CD14-positive monocyte (primary cell): ENCODE results near the gene CCDC142. TPM values are rescaled to one million over a fixed set of nuclear protein-coding genes. Genes with fewer than 3 reads are reported as not detected.
"Not testable (repeated sequence)": the region's sequence is repeated elsewhere in the genome, so short reads cannot be mapped to it uniquely, and the experiment has no call there.

ENCODE experiments used
- DNase-seq, 3 donors: peaks; one replicate each; pipeline ENCODE4 v3.0.0-alpha.2; 2011 to 2022
- H2AFZ ChIP-seq: 2 replicates; pipeline ENCODE4 v1.6.0; 2012; ENCODE audit warnings: mild to moderate bottlenecking, low read depth, low read length, inconsistent platforms; ENCODE audit not compliant: insufficient read depth, poor library complexity, severe bottlenecking
- H3K27ac ChIP-seq, 2 donors: 1 replicate in 1 of 2; 2 replicates in 1 of 2; pipeline ENCODE4 v1.5.1; 2012 to 2013; ENCODE audit warnings: low read length in 2 of 2, control low read depth in 1 of 2, inconsistent platforms in 1 of 2, low read depth in 1 of 2, mild to moderate bottlenecking in 1 of 2
- H3K27me3 ChIP-seq, 2 donors: one replicate each; pipeline versions ENCODE4 v1.6.0 to v1.6.1; 2011 to 2013; ENCODE audit warnings: low read length in 2 of 2; ENCODE audit not compliant: control insufficient read depth in 2 of 2, insufficient read depth in 2 of 2
- H3K36me3 ChIP-seq, 2 donors: replicated peaks in 1 of 2; 1 replicate in 1 of 2; 2 replicates in 1 of 2; pipeline versions ENCODE4 v1.5.1 to v1.6.1; 2012 to 2013; ENCODE audit warnings: low read length in 2 of 2, control low read depth in 1 of 2, inconsistent platforms in 1 of 2, mild to moderate bottlenecking in 1 of 2; ENCODE audit not compliant: insufficient read depth in 2 of 2, control insufficient read depth in 1 of 2
- H3K4me1 ChIP-seq, 2 donors: 1 replicate in 1 of 2; 2 replicates in 1 of 2; pipeline versions ENCODE4 v1.5.1 to v1.6.1; 2012 to 2013; ENCODE audit warnings: low read length in 2 of 2, control low read depth in 1 of 2, inconsistent platforms in 1 of 2, mild to moderate bottlenecking in 1 of 2, moderate library complexity in 1 of 2; ENCODE audit not compliant: insufficient read depth in 2 of 2, control insufficient read depth in 1 of 2
- H3K4me2 ChIP-seq: replicated peaks from 2 replicates; pipeline ENCODE3; 2012; ENCODE audit warnings: low read length, moderate library complexity, mild to moderate bottlenecking; ENCODE audit not compliant: poor library complexity, severe bottlenecking; ENCODE audit errors: extremely low read depth
- H3K4me3 ChIP-seq, 3 experiments: fragments of 200-600 bp in 1 of 3; sonication (generic) in 1 of 3; replicated peaks in 1 of 3; 1 replicate in 2 of 3; 2 replicates in 1 of 3; pipeline ENCODE4 v1.5.1; 2011 to 2013; ENCODE audit warnings: low read length in 3 of 3, mild to moderate bottlenecking in 3 of 3, control low read depth in 2 of 3, low read depth in 2 of 3, inconsistent platforms in 1 of 3, moderate library complexity in 1 of 3
- H3K79me2 ChIP-seq: 2 replicates; pipeline ENCODE4 v1.6.0; 2012; ENCODE audit warnings: mild to moderate bottlenecking, control low read depth, inconsistent platforms, low read length, moderate library complexity; ENCODE audit not compliant: insufficient read depth
- H3K9ac ChIP-seq: 2 replicates; pipeline ENCODE4 v1.6.0; 2017; ENCODE audit warnings: low read length, mild to moderate bottlenecking; ENCODE audit not compliant: insufficient read depth, poor library complexity, severe bottlenecking
- H3K9me3 ChIP-seq, 2 donors: replicated peaks in 1 of 2; 1 replicate in 1 of 2; 2 replicates in 1 of 2; pipeline versions ENCODE4 v1.5.1 to v1.6.1; 2012 to 2013; ENCODE audit warnings: low read length in 2 of 2, control low read depth in 1 of 2; ENCODE audit not compliant: control insufficient read depth in 1 of 2, insufficient read depth in 1 of 2
- H4K20me1 ChIP-seq: 2 replicates; pipeline ENCODE4 v1.6.0; 2012; ENCODE audit warnings: mild to moderate bottlenecking, low read length, control low read depth, moderate library complexity; ENCODE audit not compliant: insufficient read depth
- H3K27ac Mint-ChIP-seq, 7 donors: one replicate each; pipeline ENCODE4 v1.8.0; 2020; ENCODE audit warnings: mild to moderate bottlenecking in 7 of 7, mixed read lengths in 7 of 7, moderate library complexity in 6 of 7, inconsistent platforms in 2 of 7
- H3K27me3 Mint-ChIP-seq, 3 donors: one replicate each; pipeline ENCODE4 v1.8.0; 2021 to 2022; ENCODE audit warnings: low read depth in 3 of 3, mild to moderate bottlenecking in 3 of 3, mixed read lengths in 3 of 3, moderate library complexity in 3 of 3, inconsistent platforms in 1 of 3
- H3K36me3 Mint-ChIP-seq, 2 donors: one replicate each; pipeline ENCODE4 v1.8.0; 2020; ENCODE audit warnings: mixed read lengths in 2 of 2, inconsistent platforms in 1 of 2, mild to moderate bottlenecking in 1 of 2
- H3K4me1 Mint-ChIP-seq: one replicate; pipeline ENCODE4 v1.8.0; 2020; ENCODE audit warnings: mild to moderate bottlenecking, mixed read lengths
- H3K4me3 Mint-ChIP-seq, 2 donors: one replicate each; pipeline ENCODE4 v1.8.0; 2020; ENCODE audit warnings: mild to moderate bottlenecking in 2 of 2, mixed read lengths in 2 of 2, moderate library complexity in 1 of 2
- H3K9me3 Mint-ChIP-seq, 7 donors: one replicate each; pipeline ENCODE4 v1.8.0; 2020 to 2022; ENCODE audit warnings: mixed read lengths in 7 of 7, mild to moderate bottlenecking in 6 of 7, moderate library complexity in 6 of 7, inconsistent platforms in 2 of 7
- CTCF ChIP-seq: fragments of 200-600 bp; IDR thresholded peaks from one replicate; pipeline ENCODE4 v1.8.0; 2022; ENCODE audit warnings: antibody characterized with exemption, mild to moderate bottlenecking
- whole genome bisulfite sequencing: methylation state at CpG from one replicate; pipeline ENCODE4 v1.1.5; 2013; ENCODE audit warnings: missing lambda C conversion rate; ENCODE audit not compliant: insufficient coverage; 5-methylcytosine and 5-hydroxymethylcytosine counted together
- intact Hi-C, 2 donors: fragments of 100-400 bp; cut with micrococcal nuclease; formaldehyde crosslinking; loops; one replicate each; pipeline versions ENCODE4 v1.15.0 to v1.15.1; 2023
- polyA plus RNA-seq, 3 donors: library from polyadenylated mRNA; depleted of rRNA in 1 of 3; unstranded in 2 of 3; stranded (reverse) in 1 of 3; fragments of 300-500 nt in 2 of 3; fragments of >200 nt in 1 of 3; fragmentation: Illumina TruSeq in 2 of 3; gene quantifications; 1 replicate in 2 of 3; 2 replicates in 1 of 3; pipeline ENCODE4 v1.2.3, GENCODE V29; 2012 to 2021

Gene CCDC142
- polyA plus RNA-seq, 3 donors: 2.2 to 15.8 (median 3.7) TPM

- intact Hi-C loops: no loop called here
- no CpG with 5 or more reads among the region's 2 CpGs for WGBS
- no peak overlapping the region for H3K9ac ChIP-seq
Measured at GRCh38 chr2:74486141-74486540, 3.3 kb upstream of the CCDC142 start.

GRCh38 chr2:74483675-74484164 is 922 bp upstream of the CCDC142 start:
- not testable (repeated sequence) for H3K9me3 Mint-ChIP-seq, H3K27me3 Mint-ChIP-seq, H3K9me3 ChIP-seq, H3K27me3 ChIP-seq, DNase-seq
- Mint-ChIP-seq H3K4me1 (peaks cover 29% of the 10 kb centered on the region), H3K27ac (peak overlapping the region in 3 of 7 donors; percentile 64 to 100 (median 99)), H3K36me3 (peaks cover 34 to 53% of the 10 kb centered on the region in 2 donors), H3K4me3 (peak overlapping the region; percentile 100)
- Histone ChIP-seq H3K4me1 (peaks cover 24 to 32% of the 10 kb centered on the region in 2 donors), H3K4me2 (peak overlapping the region; percentile 95), H3K4me3 (peak overlapping the region in 2 of 3 experiments; percentile 86 to 94), H3K27ac (peak overlapping the region in 1 of 2 donors; percentile 90), H3K79me2 (peaks cover 49% of the 10 kb centered on the region), H3K36me3 (peaks cover 18 to 47% of the 10 kb centered on the region in 2 donors), H3K9ac (peak overlapping the region; percentile 76), H4K20me1 (peaks cover 20% of the 10 kb centered on the region), H2AFZ (peak overlapping the region; percentile 98)
- intact Hi-C loops: loop anchor here (2.0 to 5.0 kb wide), 5 partner anchors 29 to 103 kb away; partner anchors contain the start of genes AUP1 (in 2 of the 2), HTRA2 (in 2 of the 2), DQX1 (in 1 of the 2) and INO80B (in 1 of the 2)
- WGBS: 87% methylated on average over 9 of the region's 19 CpGs

More at GRCh38 chr2:74486141-74486540, 3.3 kb upstream of the CCDC142 start:
- Histone ChIP-seq H3K79me2 (peaks cover 34% of the 10 kb centered on the region), H4K20me1 (peaks cover 11% of the 10 kb centered on the region), H2AFZ (no peak overlapping the region), H3K4me2 (no peak overlapping the region), H3K27ac (no peak overlapping the region), H3K4me3 (no peak overlapping the region), H3K27me3 (no peaks in the 10 kb centered on the region), H3K36me3 (peaks cover 32 to 54% of the 10 kb centered on the region in 2 donors), H3K4me1 (peaks cover 19 to 25% of the 10 kb centered on the region in 2 donors), H3K9me3 (no peaks in the 10 kb centered on the region)
- Mint-ChIP-seq H3K27ac (peak overlapping the region in 1 of 7 donors; percentile 10), H3K36me3 (peaks cover 40 to 53% of the 10 kb centered on the region in 2 donors), H3K4me1 (peaks cover 17% of the 10 kb centered on the region), H3K27me3 (peaks cover 0 to 2% (median 0%) of the 10 kb centered on the region in 3 donors), H3K4me3 (no peak overlapping the region), H3K9me3 (no peaks in the 10 kb centered on the region)
- TF ChIP-seq CTCF: no peak
- DNase-seq: no peak
